GM19463 (cell line): Measurements from ENCODE around the gene MEIOSIN.
"Not testable (repeated sequence)": the region's sequence is repeated elsewhere in the genome, so short reads cannot be mapped to it uniquely, and the experiment has no call there.

Source experiments
- ATAC-seq: cut with Tn5 transposase; IDR thresholded peaks from one replicate; pipeline ENCODE4 v1.9.1; 2021; ENCODE audit warnings: mild to moderate bottlenecking, moderate library complexity; ENCODE audit not compliant: unreplicated experiment

Gene MEIOSIN

GRCh38 chr19:45793876-45794275 is 60.6 kb downstream of the MEIOSIN start:
- ATAC-seq, result no peak

GRCh38 chr19:45794627-45795026 is 61.4 kb downstream of the MEIOSIN start:
- ATAC-seq, result no peak

DNA sequence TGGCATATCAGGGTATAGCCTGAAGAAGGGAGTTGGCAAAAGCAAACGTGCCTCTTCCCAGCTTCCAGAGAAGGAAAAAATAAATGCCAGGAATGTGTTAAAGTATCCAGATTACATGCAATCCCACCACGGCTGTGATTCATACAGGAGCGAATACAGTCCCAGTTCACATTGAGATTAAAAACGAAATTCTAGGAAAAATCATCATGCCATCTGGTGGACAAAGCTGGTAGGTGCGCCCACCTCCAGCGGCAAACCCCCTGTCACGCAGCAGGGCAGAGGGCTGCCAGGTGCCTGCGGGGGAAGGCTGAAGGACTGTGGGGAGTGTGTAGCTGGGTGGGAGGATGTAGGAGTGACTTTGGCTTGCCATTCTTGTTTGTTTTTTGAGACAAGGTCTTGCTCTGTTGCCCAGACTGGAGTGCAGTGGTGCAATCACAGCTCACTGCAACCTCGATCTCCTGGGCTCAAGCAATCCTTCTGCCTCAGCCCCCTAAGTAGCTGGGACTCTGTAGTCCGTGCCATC is 65.8 kb downstream of the MEIOSIN start:
- ATAC-seq, result no peak

- ATAC-seq, result not testable (repeated sequence)
These were observed 66.3 kb downstream of the MEIOSIN start for GRCh38 chr19:45799541-45799940.

DNA sequence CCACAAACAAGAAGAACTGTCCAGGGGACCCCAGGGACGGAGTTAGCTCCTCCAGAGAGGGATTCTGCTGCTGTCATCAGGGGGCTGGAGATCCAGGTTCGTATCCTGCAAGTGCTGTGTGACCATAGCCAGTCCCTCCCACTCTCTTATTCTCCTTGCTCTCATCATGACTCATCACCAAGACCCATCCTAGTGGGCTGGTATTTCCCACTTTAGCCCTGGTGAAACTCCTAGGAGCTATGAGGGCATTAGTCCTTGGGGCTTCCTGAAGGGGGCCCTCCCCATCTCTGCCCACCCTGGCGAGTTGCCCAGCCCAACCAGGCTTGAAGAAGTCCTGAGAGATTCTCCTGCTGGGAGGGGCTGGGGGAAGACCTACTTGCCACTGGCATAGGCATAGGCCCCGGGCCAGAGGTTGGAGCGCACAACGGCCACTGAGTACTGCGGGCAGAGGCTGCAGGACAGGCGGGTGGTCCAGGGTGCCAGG is 66.9 kb downstream of the MEIOSIN start:
- no peak for ATAC-seq

DNA sequence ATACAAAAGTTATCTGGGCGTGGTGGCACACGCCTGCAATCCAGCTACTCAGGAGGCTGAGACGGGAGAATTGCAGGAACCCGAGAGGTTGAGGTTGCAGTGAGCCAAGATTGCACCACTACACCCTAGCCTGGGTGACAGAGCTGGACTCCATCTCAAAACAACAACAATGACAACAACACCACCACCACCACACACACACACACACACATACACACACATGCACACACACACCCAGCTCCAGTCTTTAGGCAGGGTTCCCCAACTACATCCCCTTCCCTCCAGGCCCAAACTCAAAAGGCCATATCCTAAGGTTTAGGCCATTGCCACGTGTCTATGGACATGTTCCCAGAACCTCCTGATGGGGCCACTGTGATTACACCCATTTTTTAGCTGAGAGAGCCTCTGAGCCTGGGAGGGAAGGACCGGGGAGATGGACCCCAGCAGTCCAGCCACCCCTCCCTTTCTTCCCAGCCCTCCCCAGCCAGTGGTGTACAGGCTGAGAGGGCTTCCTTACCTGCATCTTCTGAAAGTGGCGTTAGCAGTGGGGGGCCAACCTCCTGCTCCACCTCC is 68.5 kb downstream of the MEIOSIN start:
- no peak for ATAC-seq

GRCh38 chr19:45804140-45804958 is 71.1 kb downstream of the MEIOSIN start:
- ATAC-seq, result no peak

DNA sequence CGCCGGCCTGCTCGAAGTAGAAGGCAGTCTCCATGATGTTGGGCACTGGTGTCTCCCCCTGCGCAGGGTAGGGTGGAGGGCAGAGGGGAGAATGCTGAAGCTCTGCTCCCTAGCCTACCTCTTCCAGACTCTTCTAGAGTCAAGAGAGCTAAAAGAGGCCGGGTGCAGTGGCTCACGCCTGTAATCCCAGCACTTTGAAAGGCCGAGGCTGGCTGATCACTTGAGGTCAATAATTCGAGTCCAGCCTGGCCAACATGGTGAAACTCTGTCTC is 71.7 kb downstream of the MEIOSIN start:
- ATAC-seq, result no peak

DNA sequence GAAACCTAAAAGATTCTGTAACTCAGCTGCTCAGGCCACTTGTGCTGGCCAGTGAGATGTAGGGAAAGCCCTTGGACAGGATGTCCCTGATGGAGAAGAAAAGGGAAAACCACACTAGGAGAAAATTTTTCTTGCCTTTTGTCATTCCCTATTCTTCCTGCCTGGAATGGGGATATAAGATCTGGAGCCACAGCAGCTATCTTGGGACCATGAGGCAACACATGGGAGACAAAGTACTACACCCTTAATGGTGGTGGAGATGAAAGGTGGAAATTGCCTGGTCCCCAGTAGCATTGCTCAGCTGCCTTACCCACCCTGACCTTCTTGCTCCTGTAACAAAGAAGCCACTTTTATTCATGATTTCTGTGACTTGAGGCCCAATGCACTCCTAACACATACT is 72.5 kb downstream of the MEIOSIN start:
- no peak for ATAC-seq

DNA sequence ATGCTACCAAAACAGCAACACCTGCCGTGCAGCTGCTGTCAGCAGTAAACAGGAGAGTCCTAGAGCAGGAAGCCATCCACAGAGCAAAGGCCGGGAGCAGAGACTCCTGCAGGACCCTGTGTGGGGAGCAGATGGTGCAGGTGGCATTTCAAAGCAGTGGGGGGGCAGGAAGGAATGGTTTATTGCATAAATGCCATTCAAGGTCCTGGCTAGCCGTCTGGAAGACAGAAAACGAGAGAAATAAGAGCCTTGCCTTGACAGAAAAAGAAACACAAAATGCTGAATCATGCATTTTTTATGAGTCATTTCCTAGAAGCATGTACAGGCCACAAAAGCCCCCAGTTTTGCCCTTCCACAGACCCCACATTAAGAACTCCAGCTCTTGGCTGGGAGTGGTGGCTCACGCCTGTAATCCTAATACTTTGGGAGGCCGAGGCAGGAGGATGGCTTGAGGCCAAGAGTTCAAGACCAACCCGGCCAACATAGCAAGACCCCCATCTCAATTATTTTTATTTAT is 76.5 kb downstream of the MEIOSIN start:
- no peak for ATAC-seq

DNA sequence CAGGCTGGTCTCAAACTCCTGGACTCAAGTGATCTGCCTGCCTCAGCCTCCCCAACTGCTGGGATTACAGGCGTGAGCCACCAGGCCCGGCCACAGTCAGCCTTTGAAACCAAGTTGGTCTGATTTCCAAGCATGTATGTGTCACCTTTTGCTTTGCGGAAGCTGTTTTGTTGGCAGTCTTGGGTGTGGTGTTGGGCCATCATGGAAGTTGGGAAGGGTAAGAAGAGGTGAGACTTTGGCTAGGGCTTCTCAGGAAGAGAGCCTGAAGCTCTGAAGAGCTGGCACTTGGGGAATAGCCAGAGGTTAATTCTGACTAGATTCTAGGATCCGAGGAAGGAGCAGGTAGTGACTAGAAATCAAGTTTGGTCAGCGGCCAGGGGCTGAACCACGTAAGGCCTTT is 79.1 kb downstream of the MEIOSIN start:
- no peak for ATAC-seq
